SH-SY5Y (cell line): ENCODE measurements around the gene XRCC5.

Source experiments
- GATA2 ChIP-seq: IDR thresholded peaks from 2 replicates; pipeline ENCODE4 v1.6.1; 2011; ENCODE audit warnings: mild to moderate bottlenecking, low read depth, low read length
- GATA3 ChIP-seq: IDR thresholded peaks from 2 replicates; pipeline ENCODE4 v1.6.1; 2011; ENCODE audit warnings: low read depth, mild to moderate bottlenecking, low read length, moderate library complexity

- TF ChIP-seq GATA3, result no peak
- TF ChIP-seq GATA2, result no peak
Measured at GRCh38 chr2:216221811-216222210, 112.7 kb downstream of the XRCC5 start.
